ENCODE results near the gene PTPDC1. TPM values are rescaled to one million over a fixed set of nuclear protein-coding genes. Genes with fewer than 3 reads are reported as not detected.

Gene PTPDC1
- polyA plus RNA-seq, 12 donors, result 5.4 to 12.2 (median 8.3) TPM; not detected in 2

- DNase-seq, result peak; percentile 88
Observed at GRCh38 chr9:94139672-94140417, 55.6 kb downstream of the PTPDC1 start.

- DNase-seq, result no peak
Observed at GRCh38 chr9:94140418-94140780, 56.1 kb downstream of the PTPDC1 start.

- DNase-seq, result no peak
Observed at GRCh38 chr9:94140791-94141790, 56.8 kb downstream of the PTPDC1 start.

- DNase-seq, result no peak
Observed at GRCh38 chr9:94142353-94142752, 58.1 kb downstream of the PTPDC1 start.

GRCh38 chr9:94144394-94144793, 60.1 kb downstream of the PTPDC1 start:
- no peak for DNase-seq

- DNase-seq, result no peak
Observed at GRCh38 chr9:94145640-94146039, 61.4 kb downstream of the PTPDC1 start.

GRCh38 chr9:94147776-94148175, 63.5 kb downstream of the PTPDC1 start:
- DNase-seq, result no peak

GRCh38 chr9:94148419-94148818, 64.2 kb downstream of the PTPDC1 start:
- DNase-seq, result no peak

- no peak for DNase-seq
Observed at GRCh38 chr9:94149696-94150095, 65.4 kb downstream of the PTPDC1 start.

GRCh38 chr9:94150279-94150828, 66.1 kb downstream of the PTPDC1 start:
- no peak for DNase-seq

GRCh38 chr9:94150890-94151650, 66.8 kb downstream of the PTPDC1 start:
- DNase-seq, result no peak

- no peak for DNase-seq
Observed at GRCh38 chr9:94153905-94154304, 69.6 kb downstream of the PTPDC1 start.

- no peak for DNase-seq
Observed at GRCh38 chr9:94156348-94157049, 72.2 kb downstream of the PTPDC1 start.

- DNase-seq, result peak; percentile 68
Observed at GRCh38 chr9:94157050-94157801, 73.0 kb downstream of the PTPDC1 start.

Other genes with a start within 250 kb of the PTPDC1 start
- under 1 TPM in 2 of 12 donors, not detected in 10; 0.09 to 0.41 TPM for gene BARX1, start 129.1 kb upstream of the PTPDC1 start, polyA plus RNA-seq (ENCODE audit: insufficient read length in 12 of 12)
- 10 to 100 TPM in 1 of 12 donors, 1 to 10 TPM in 10, not detected in 1; 2.5 to 13.6 (median 3.1) TPM for gene ZNF169, start 174.8 kb downstream of the PTPDC1 start, polyA plus RNA-seq (ENCODE audit: insufficient read length in 12 of 12)
- not detected for gene NUTM2F, start 244.2 kb downstream of the PTPDC1 start, polyA plus RNA-seq (ENCODE audit: insufficient read length in 12 of 12)

Measured in muscle of arm (tissue), 12 donors.